Gastroesophageal sphincter (tissue), 4 donors: ENCODE measurements around the gene CRYL1. TPM values are rescaled to one million over a fixed set of nuclear protein-coding genes. Genes with fewer than 3 reads are reported as not detected.
A peak's percentile ranks its signal among the peaks of the same experiment; 100 is the strongest.

Experiments
- ATAC-seq: fragments of 150-250 bp; one replicate; pipeline ENCODE4 v1.9.1; 2016; ENCODE audit warnings: mild to moderate bottlenecking, moderate library complexity
- H3K27ac ChIP-seq, 4 donors: fragments of 200-600 bp; sonication (generic) in 3 of 4; 1 replicate in 3 of 4; 2 replicates in 1 of 4; pipeline ENCODE4 v1.5.1; 2016 to 2019
- H3K27me3 ChIP-seq: fragments of 200-600 bp; sonication (generic); one replicate; pipeline ENCODE4 v1.5.1; 2019
- H3K36me3 ChIP-seq, 2 donors: fragments of 200-600 bp; sonication (generic); one replicate each; pipeline ENCODE4 v1.5.1; 2019; ENCODE audit warnings: control low read depth in 1 of 2
- H3K4me1 ChIP-seq, 3 donors: fragments of 200-600 bp; sonication (generic); 1 replicate in 2 of 3; 2 replicates in 1 of 3; pipeline ENCODE4 v1.5.1; 2016 to 2019; ENCODE audit warnings: control low read depth in 2 of 3
- H3K4me3 ChIP-seq, 2 donors: fragments of 200-600 bp; sonication (generic); one replicate each; pipeline ENCODE4 v1.5.1; 2019; ENCODE audit warnings: mild to moderate bottlenecking in 1 of 2, moderate library complexity in 1 of 2
- H3K9me3 ChIP-seq, 3 donors: fragments of 200-600 bp; sonication (generic); one replicate each; pipeline ENCODE4 v1.5.1; 2017 to 2019; ENCODE audit warnings: control low read depth in 2 of 3
- CTCF ChIP-seq, 4 experiments: fragments of 200-600 bp in 2 of 4; fragments of 450-650 bp in 2 of 4; sonication (generic) in 1 of 4; IDR thresholded peaks; one replicate each; pipeline ENCODE4 v1.5.1; 2017 to 2019; ENCODE audit warnings: antibody characterized with exemption in 4 of 4, mild to moderate bottlenecking in 2 of 4, moderate library complexity in 2 of 4
- EP300 ChIP-seq: sonication (generic); formaldehyde crosslinking; IDR thresholded peaks from one replicate; pipeline ENCODE4 v1.6.1; 2017; ENCODE audit warnings: antibody characterized with exemption, mild to moderate bottlenecking
- POLR2A ChIP-seq, 2 donors: fragments of 450-650 bp; IDR thresholded peaks; one replicate each; pipeline ENCODE4 v1.6.1; 2017; ENCODE audit warnings: antibody characterized with exemption in 2 of 2, mild to moderate bottlenecking in 2 of 2, moderate library complexity in 1 of 2
- POLR2AphosphoS5 ChIP-seq: sonication (generic); formaldehyde crosslinking; IDR thresholded peaks from one replicate; pipeline ENCODE4 v1.6.1; 2017; ENCODE audit warnings: antibody characterized with exemption
- WGBS, 2 donors: methylation state at CpG; one replicate each; pipeline ENCODE4 v1.1.5; 2018; ENCODE audit warnings: low coverage in 1 of 2; 5-methylcytosine and 5-hydroxymethylcytosine counted together
- total RNA-seq, 4 donors: library from RNA; depleted of rRNA; stranded (reverse); fragments of >200 nt; gene quantifications; one replicate each; pipeline ENCODE4 v1.1.0, GENCODE V29; 2016

CRYL1 gene
- total RNA-seq, 4 donors from 2014 or later = 45.9 to 55.9 (median 47.0) TPM

- Histone ChIP-seq H3K27ac (peak overlapping the region in 1 of 4 donors; percentile 5), H3K36me3 (no peaks in the 10 kb centered on the region), H3K4me3 (peak overlapping the region in 1 of 2 donors; percentile 6), H3K4me1 (peaks cover 0 to 7% (median 0%) of the 10 kb centered on the region in 3 donors), H3K27me3 (no peaks in the 10 kb centered on the region), H3K9me3 (no peaks in the 10 kb centered on the region)
- 42 to 44% methylated on average over 7 of the region's 7 CpGs for WGBS, 2 donors
- TF ChIP-seq EP300 (no peak), CTCF (IDR thresholded peaks at IDR 0.05) (no peak), POLR2A (IDR thresholded peaks at IDR 0.05) (no peak)
- ATAC-seq = no peak
These were observed 7.0 kb downstream of the CRYL1 start for GRCh38 chr13:20518660-20519100.

- TF ChIP-seq POLR2AphosphoS5 (no peak), EP300 (no peak), CTCF (IDR thresholded peaks at IDR 0.05) (no peak), POLR2A (IDR thresholded peaks at IDR 0.05) (no peak)
- Histone ChIP-seq H3K9me3 (no peaks in the 10 kb centered on the region), H3K4me1 (no peaks in the 10 kb centered on the region), H3K36me3 (peaks cover 3 to 26% of the 10 kb centered on the region in 2 donors), H3K27me3 (no peaks in the 10 kb centered on the region), H3K27ac (no peak overlapping the region), H3K4me3 (no peak overlapping the region)
- WGBS, 2 donors = 55 to 66% methylated on average over 2 of the region's 2 CpGs
- no peak for ATAC-seq
These were observed 10.8 kb downstream of the CRYL1 start for GRCh38 chr13:20514866-20515265.

- Histone ChIP-seq H3K27ac (no peak overlapping the region), H3K9me3 (no peaks in the 10 kb centered on the region), H3K36me3 (peaks cover 3 to 33% of the 10 kb centered on the region in 2 donors), H3K4me3 (no peak overlapping the region), H3K4me1 (no peaks in the 10 kb centered on the region), H3K27me3 (no peaks in the 10 kb centered on the region)
- no peak for ATAC-seq
- 85 to 94% methylated on average over 3 to 4 of the region's 4 CpGs for WGBS, 2 donors
- TF ChIP-seq CTCF (IDR thresholded peaks at IDR 0.05) (no peak), EP300 (no peak)
These were observed 12.1 kb downstream of the CRYL1 start for GRCh38 chr13:20513466-20513995.

GRCh38 chr13:20512042-20512683, 13.5 kb downstream of the CRYL1 start:
- Histone ChIP-seq H3K9me3 (no peaks in the 10 kb centered on the region), H3K27ac (no peak overlapping the region), H3K4me3 (no peak overlapping the region), H3K4me1 (no peaks in the 10 kb centered on the region), H3K27me3 (no peaks in the 10 kb centered on the region), H3K36me3 (peaks cover 3 to 46% of the 10 kb centered on the region in 2 donors)
- no peak for ATAC-seq
- no peak for TF ChIP-seq POLR2A (IDR thresholded peaks at IDR 0.05)
- 82% methylated on average over 7 of the region's 10 CpGs; no CpG with 5 or more reads in 1 of the 2 donors for WGBS, 2 donors

- Histone ChIP-seq H3K9me3 (no peaks in the 10 kb centered on the region), H3K4me3 (no peak overlapping the region), H3K36me3 (peaks cover 0 to 62% of the 10 kb centered on the region in 2 donors), H3K27ac (no peak overlapping the region), H3K27me3 (no peaks in the 10 kb centered on the region), H3K4me1 (no peaks in the 10 kb centered on the region)
- WGBS, 2 donors = 88 to 94% methylated on average over 4 of the region's 4 CpGs
- no peak for TF ChIP-seq POLR2AphosphoS5
- no peak for TF ChIP-seq CTCF (IDR thresholded peaks at IDR 0.05)
- no peak for ATAC-seq
These were observed 19.0 kb downstream of the CRYL1 start for GRCh38 chr13:20506696-20507095.
